ENCODE measurements around the gene CBX5. TPM values are rescaled to one million over a fixed set of nuclear protein-coding genes. Genes with fewer than 3 reads are reported as not detected.

Gene CBX5
- total and polyA plus RNA-seq, 9 of the 15 experiments (the other 6 are each of a cell fraction or from before 2014, with no cell fraction given), result 32.6 to 102 (median 59.2) TPM

DNA sequence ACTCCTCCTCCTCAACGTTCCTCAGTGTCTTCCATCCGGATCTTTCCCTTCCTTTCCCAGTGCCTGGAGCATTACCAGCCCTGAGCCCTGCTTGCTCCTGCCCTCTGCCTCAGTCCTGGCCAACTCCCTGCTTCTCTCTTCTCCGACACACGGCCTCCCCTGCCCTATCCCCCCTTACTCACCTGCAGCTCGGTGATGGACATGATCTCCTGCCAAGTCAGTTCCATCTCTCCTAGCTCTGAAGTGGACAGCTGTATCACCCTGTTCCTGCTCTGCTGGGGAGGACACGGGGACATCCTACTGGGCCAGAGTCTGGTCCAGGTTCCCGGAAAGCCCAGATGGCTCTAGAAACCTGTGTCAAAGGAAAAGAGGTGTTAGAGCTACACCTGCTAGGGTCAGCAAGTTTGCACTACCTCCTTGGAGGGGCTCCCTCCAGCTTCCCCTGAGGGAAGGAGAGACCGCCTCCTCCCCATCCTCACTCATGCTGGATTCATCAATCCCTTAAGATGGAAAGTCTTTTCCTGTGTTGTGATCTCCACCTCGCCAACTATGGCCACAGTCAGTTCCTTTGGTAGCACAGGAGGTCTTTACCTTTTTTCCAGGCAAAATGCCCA lies 15.1 kb upstream of the CBX5 start:
- in situ Hi-C loops (cut with MboI) (loop anchor here (5.0 to 10.0 kb wide), 2 partner anchors 32 to 70 kb away; partner anchors contain the start of genes COPZ1 and GPR84), intact Hi-C loops (cut with micrococcal nuclease) (loop anchor here (1.0 to 10.0 kb wide), 4 partner anchors 12 to 280 kb away; no protein-coding TSS in a partner anchor)
- Histone ChIP-seq H4K20me1 (replicated peaks; ENCODE audit: control insufficient read depth, insufficient read depth, low read length) (peaks cover 13% of the 10 kb centered on the region; the same call in 1 of the 2 replicates), H3K27me3 (ENCODE audit: control insufficient read depth in 2 of 2, insufficient read depth in 2 of 2, low read length in 2 of 2) (no peaks in the 10 kb centered on the region; a peak in 1 of 5 replicates), H3K9me3 (replicated peaks; ENCODE audit: control insufficient read depth, insufficient read depth, low read depth, low read length) (no peaks in the 10 kb centered on the region), H3K9me1 (ENCODE audit: control insufficient read depth, insufficient read depth, low read length) (no peaks in the 10 kb centered on the region), H3K9ac (ENCODE audit: insufficient read depth in 1 of 2, low read depth in 2 of 2, low read length in 2 of 2) (peak overlapping the region; percentile 67 to 90), H3K4me1 (replicated peaks in 1 of 2; ENCODE audit: control insufficient read depth in 2 of 2, insufficient read depth in 2 of 2, low read length in 2 of 2) (peaks cover 28 to 31% of the 10 kb centered on the region in 2 experiments; a peak in 4 of 5 replicates), H3K4me3 (peak overlapping the region; percentile 53), H2AFZ (ENCODE audit: low read depth, low read length) (no peak overlapping the region), H3K27ac (ENCODE audit: extremely low read depth, low read depth, low read length) (peak overlapping the region; percentile 84), H3K4me2 (ENCODE audit: insufficient read depth, low read length) (peak overlapping the region; percentile 99), H3K36me3 (ENCODE audit: control insufficient read depth, insufficient read depth, low read length) (peaks cover 88% of the 10 kb centered on the region), H3K79me2 (ENCODE audit: control insufficient read depth, insufficient read depth, low read length) (peaks cover 98% of the 10 kb centered on the region)
- WGBS (ENCODE audit: insufficient coverage, low coverage, missing lambda C conversion rate), result under 1% methylated on average over 9 of the region's 9 CpGs
- CTCF ChIA-PET (ENCODE audit: low intra/inter-chr PET ratio), result interaction anchor here (0.6 to 4.1 kb wide), 5 partner anchors 7 to 84 kb away, joined by 3 to 33 read pairs (median 10); no protein-coding TSS in a partner anchor
- no peak for DNase-seq (ENCODE audit: extremely low read depth in 1 of 4, low spot score in 3 of 4)
- FAIRE-seq, result peak; percentile 56
- no TSS peak for BruUV-seq (replicated peaks)
- peak; percentile 1 for ATAC-seq
- POLR2A ChIA-PET, result interaction anchor here (0.6 to 9.8 kb wide), 13 partner anchors 10 to 175 kb away, joined by 3 to 155 read pairs (median 8); partner anchors contain the start of genes CBX5, COPZ1 and HNRNPA1
- TF ChIP-seq ERF (CRISPR knock-in tag; IDR thresholded peaks at IDR 0.05), result 0 out of 2 replicates have a peak, but pooled peaks have one; percentile 38
- peak; percentile 41; the same call in 1 of the 2 replicates for TF ChIP-seq ZNF12 (CRISPR knock-in tag; IDR thresholded peaks at IDR 0.05)
- TF ChIP-seq CSDE1 (IDR thresholded peaks at IDR 0.05), result no peak
- no peak for TF ChIP-seq PHB2 (IDR thresholded peaks at IDR 0.05; ENCODE audit: low read depth)
- TF ChIP-seq ZNF431 (CRISPR knock-in tag; IDR thresholded peaks at IDR 0.05), result peak; percentile 27; the same call in 1 of the 2 replicates
- TF ChIP-seq ZFP36 (IDR thresholded peaks at IDR 0.05; ENCODE audit: low read depth, low read length, partially characterized antibody), result no peak
- TF ChIP-seq, protein P1, sequence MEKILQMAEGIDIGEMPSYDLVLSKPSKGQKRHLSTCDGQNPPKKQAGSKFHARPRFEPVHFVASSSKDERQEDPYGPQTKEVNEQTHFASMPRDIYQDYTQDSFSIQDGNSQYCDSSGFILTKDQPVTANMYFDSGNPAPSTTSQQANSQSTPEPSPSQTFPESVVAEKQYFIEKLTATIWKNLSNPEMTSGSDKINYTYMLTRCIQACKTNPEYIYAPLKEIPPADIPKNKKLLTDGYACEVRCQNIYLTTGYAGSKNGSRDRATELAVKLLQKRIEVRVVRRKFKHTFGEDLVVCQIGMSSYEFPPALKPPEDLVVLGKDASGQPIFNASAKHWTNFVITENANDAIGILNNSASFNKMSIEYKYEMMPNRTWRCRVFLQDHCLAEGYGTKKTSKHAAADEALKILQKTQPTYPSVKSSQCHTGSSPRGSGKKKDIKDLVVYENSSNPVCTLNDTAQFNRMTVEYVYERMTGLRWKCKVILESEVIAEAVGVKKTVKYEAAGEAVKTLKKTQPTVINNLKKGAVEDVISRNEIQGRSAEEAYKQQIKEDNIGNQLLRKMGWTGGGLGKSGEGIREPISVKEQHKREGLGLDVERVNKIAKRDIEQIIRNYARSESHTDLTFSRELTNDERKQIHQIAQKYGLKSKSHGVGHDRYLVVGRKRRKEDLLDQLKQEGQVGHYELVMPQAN (IDR thresholded peaks at IDR 0.05; ENCODE audit: borderline replicate concordance), result peak; percentile 34; the same call in 1 of the 2 replicates
- TF ChIP-seq BACH1 (tag; IDR thresholded peaks at IDR 0.05), result no peak
- TF ChIP-seq MEF2D (tag; conservative IDR thresholded peaks at IDR 0.05; ENCODE audit: low read depth), result no peak
- TF ChIP-seq NCOA4 (IDR thresholded peaks at IDR 0.05; ENCODE audit: partially characterized antibody), result no peak
- no peak for TF ChIP-seq RBM34 (IDR thresholded peaks at IDR 0.05; ENCODE audit: borderline replicate concordance, insufficient read depth, low read length)
- TF ChIP-seq PHB (CRISPR knock-in tag; IDR thresholded peaks at IDR 0.05), result no peak
- TF ChIP-seq, protein P2, sequence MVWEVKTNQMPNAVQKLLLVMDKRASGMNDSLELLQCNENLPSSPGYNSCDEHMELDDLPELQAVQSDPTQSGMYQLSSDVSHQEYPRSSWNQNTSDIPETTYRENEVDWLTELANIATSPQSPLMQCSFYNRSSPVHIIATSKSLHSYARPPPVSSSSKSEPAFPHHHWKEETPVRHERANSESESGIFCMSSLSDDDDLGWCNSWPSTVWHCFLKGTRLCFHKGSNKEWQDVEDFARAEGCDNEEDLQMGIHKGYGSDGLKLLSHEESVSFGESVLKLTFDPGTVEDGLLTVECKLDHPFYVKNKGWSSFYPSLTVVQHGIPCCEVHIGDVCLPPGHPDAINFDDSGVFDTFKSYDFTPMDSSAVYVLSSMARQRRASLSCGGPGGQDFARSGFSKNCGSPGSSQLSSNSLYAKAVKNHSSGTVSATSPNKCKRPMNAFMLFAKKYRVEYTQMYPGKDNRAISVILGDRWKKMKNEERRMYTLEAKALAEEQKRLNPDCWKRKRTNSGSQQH (CRISPR knock-in tag; IDR thresholded peaks at IDR 0.05), result 0 out of 2 replicates have a peak, but pooled peaks have one; percentile 5
- no peak for TF ChIP-seq ILF3 (IDR thresholded peaks at IDR 0.05; ENCODE audit: borderline replicate concordance)
- 0 out of 2 replicates have a peak, but pooled peaks have one; percentile 44 for TF ChIP-seq HSF4 (CRISPR knock-in tag; IDR thresholded peaks at IDR 0.05; ENCODE audit: borderline replicate concordance)
- TF ChIP-seq RCOR1 (IDR thresholded peaks at IDR 0.05; ENCODE audit: borderline replicate concordance in 1 of 2, low read depth in 2 of 2, low read length in 2 of 2), result no peak
- no peak for TF ChIP-seq ZNF584 (CRISPR knock-in tag; IDR thresholded peaks at IDR 0.05; ENCODE audit: low read depth)
- TF ChIP-seq ZEB2 (IDR thresholded peaks at IDR 0.05), result peak; percentile 72
- TF ChIP-seq MCM3 (IDR thresholded peaks at IDR 0.05), result no peak
- no peak for TF ChIP-seq PPARD (CRISPR knock-in tag; IDR thresholded peaks at IDR 0.05)
- no peak for TF ChIP-seq CBX1 (IDR thresholded peaks at IDR 0.05; ENCODE audit: low read depth)
